ENCODE results near the gene ZDHHC8. TPM values are rescaled to one million over a fixed set of nuclear protein-coding genes. Genes with fewer than 3 reads are reported as not detected.

Gene ZDHHC8
- total RNA-seq, 1 experiment from 2014 or later: 89.3 TPM

GRCh38 chr22:20139391-20140106 lies 7.9 kb downstream of the ZDHHC8 start:
- Histone ChIP-seq H3K79me2 (ENCODE audit: insufficient read depth, low read length) (peaks cover 54% of the 10 kb centered on the region), H3K27ac (ENCODE audit: low read depth, low read length) (no peak overlapping the region), H3K4me2 (ENCODE audit: low read length) (no peak overlapping the region), H3K4me3 (replicated peaks in 1 of 2; ENCODE audit: low read depth in 1 of 2, low read length in 2 of 2) (no peak overlapping the region), H3K4me1 (ENCODE audit: control insufficient read depth in 1 of 2, insufficient read depth in 2 of 2, low read length in 2 of 2) (peaks cover 4 to 12% of the 10 kb centered on the region in 2 experiments; a peak in 2 of 4 replicates), H3K27me3 (ENCODE audit: insufficient read depth, low read length) (no peaks in the 10 kb centered on the region), H2AFZ (ENCODE audit: low read depth, low read length, poor library complexity, severe bottlenecking) (no peak overlapping the region), H4K20me1 (ENCODE audit: insufficient read depth) (no peaks in the 10 kb centered on the region), H3K36me3 (ENCODE audit: control insufficient read depth in 1 of 2, insufficient read depth in 2 of 2, low read length in 2 of 2) (peaks cover 5 to 12% of the 10 kb centered on the region in 2 experiments; a peak in 2 of 4 replicates), H3K9me2 (ENCODE audit: insufficient read depth) (no peaks in the 10 kb centered on the region), H3K9ac (ENCODE audit: low read length) (no peak overlapping the region), H3K9me3 (ENCODE audit: control insufficient read depth in 1 of 2, insufficient read depth in 1 of 2, low read depth in 1 of 2, low read length in 2 of 2) (no peaks in the 10 kb centered on the region)
- intact Hi-C loops (cut with micrococcal nuclease): no loop called here
- DNase-seq (ENCODE audit: low read depth, low spot score) (no peak), ATAC-seq (no peak)
- POLR2A ChIA-PET: no interaction called here
- BruUV-seq (replicated peaks): TSS peak; percentile 16
- RAD21 ChIA-PET (ENCODE audit: low non-redundant PET in 1 of 2, low total read pairs in 2 of 2, uncharacterized antibody in 2 of 2, unreplicated experiment in 2 of 2): no interaction called here
- CTCF ChIA-PET: no interaction called here
- TF ChIP-seq ATF3 (IDR thresholded peaks at IDR 0.05): no peak
- no peak for TF ChIP-seq MAX (IDR thresholded peaks at IDR 0.05)
- TF ChIP-seq CTCF (IDR thresholded peaks at IDR 0.05 in 2 of 3, conservative IDR thresholded peaks at IDR 0.05 in 1 of 3; ENCODE audit: borderline replicate concordance in 1 of 3, insufficient read depth in 1 of 3, low read depth in 2 of 3, low read length in 2 of 3): no peak
- no peak for TF ChIP-seq SRF (IDR thresholded peaks at IDR 0.05; ENCODE audit: low read depth)
- TF ChIP-seq CBX3 (IDR thresholded peaks at IDR 0.05; ENCODE audit: low read depth): no peak
- TF ChIP-seq YY1 (IDR thresholded peaks at IDR 0.05; ENCODE audit: extremely low read depth, insufficient replicate concordance, low read depth, low read length): no peak
- no peak for TF ChIP-seq TCF7L2 (IDR thresholded peaks at IDR 0.05; ENCODE audit: borderline replicate concordance, extremely low read depth, insufficient read depth, insufficient read length)
- TF ChIP-seq RAD21 (IDR thresholded peaks at IDR 0.05; ENCODE audit: low read depth): no peak
- no peak for TF ChIP-seq SIN3A (IDR thresholded peaks at IDR 0.05; ENCODE audit: low read depth)
- no peak for TF ChIP-seq ZFX (IDR thresholded peaks at IDR 0.05)
- TF ChIP-seq ZBTB33 (IDR thresholded peaks at IDR 0.05; ENCODE audit: extremely low read depth, insufficient replicate concordance, low read length): no peak
- TF ChIP-seq POLR2AphosphoS5 (IDR thresholded peaks at IDR 0.05; ENCODE audit: low read depth, low read length): no peak
- TF ChIP-seq ZNF274 (IDR thresholded peaks at IDR 0.05; ENCODE audit: low read depth, low read length): no peak
- no peak for TF ChIP-seq EZH2 (IDR thresholded peaks at IDR 0.05)
- no peak for TF ChIP-seq SP1 (IDR thresholded peaks at IDR 0.05; ENCODE audit: low read depth)
- TF ChIP-seq FOSL1 (IDR thresholded peaks at IDR 0.05; ENCODE audit: low read depth): no peak
- no peak for TF ChIP-seq ELF1 (IDR thresholded peaks at IDR 0.05; ENCODE audit: borderline replicate concordance, low read depth)
- TF ChIP-seq JUND (IDR thresholded peaks at IDR 0.05): no peak
- TF ChIP-seq EGR1 (IDR thresholded peaks at IDR 0.05; ENCODE audit: low read depth): no peak
- no peak for TF ChIP-seq REST (IDR thresholded peaks at IDR 0.05; ENCODE audit: low read depth)

Measured in HCT116 (cell line).